ENCODE data around the gene TRIM37.

Gene TRIM37

DNA sequence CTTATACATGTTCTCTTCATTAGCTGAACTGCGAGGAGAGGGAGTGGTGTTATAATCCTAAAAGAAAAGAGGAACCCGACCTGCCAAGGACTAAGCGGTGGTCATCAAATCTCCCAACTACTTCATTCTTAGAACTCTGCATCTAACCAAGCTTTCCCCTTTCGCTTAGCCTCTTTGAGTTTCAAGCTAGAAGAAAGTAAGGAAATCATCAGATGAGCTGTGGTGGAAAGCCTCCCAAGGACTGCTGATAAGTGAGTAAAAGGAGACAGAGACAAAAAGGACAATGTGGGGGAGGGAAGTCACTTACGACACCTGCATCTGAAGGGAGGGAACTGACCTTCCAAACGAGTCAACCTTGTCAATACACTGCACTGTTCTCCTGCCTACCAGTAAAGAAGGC lies 121.3 kb downstream of the TRIM37 start:
- TF ChIP-seq, protein P1, sequence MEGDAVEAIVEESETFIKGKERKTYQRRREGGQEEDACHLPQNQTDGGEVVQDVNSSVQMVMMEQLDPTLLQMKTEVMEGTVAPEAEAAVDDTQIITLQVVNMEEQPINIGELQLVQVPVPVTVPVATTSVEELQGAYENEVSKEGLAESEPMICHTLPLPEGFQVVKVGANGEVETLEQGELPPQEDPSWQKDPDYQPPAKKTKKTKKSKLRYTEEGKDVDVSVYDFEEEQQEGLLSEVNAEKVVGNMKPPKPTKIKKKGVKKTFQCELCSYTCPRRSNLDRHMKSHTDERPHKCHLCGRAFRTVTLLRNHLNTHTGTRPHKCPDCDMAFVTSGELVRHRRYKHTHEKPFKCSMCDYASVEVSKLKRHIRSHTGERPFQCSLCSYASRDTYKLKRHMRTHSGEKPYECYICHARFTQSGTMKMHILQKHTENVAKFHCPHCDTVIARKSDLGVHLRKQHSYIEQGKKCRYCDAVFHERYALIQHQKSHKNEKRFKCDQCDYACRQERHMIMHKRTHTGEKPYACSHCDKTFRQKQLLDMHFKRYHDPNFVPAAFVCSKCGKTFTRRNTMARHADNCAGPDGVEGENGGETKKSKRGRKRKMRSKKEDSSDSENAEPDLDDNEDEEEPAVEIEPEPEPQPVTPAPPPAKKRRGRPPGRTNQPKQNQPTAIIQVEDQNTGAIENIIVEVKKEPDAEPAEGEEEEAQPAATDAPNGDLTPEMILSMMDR (IDR thresholded peaks at IDR 0.05; ENCODE audit: extremely low read depth, insufficient read depth, missing control alignments), result no peak
- in situ Hi-C loops (cut with MboI; ENCODE audit: low pct_unique_long_range_greater_than_20kb, low sequenced_read_pairs, unreplicated experiment), result no loop called here
- no peak for DNase-seq (ENCODE audit: low spot score)

DNA sequence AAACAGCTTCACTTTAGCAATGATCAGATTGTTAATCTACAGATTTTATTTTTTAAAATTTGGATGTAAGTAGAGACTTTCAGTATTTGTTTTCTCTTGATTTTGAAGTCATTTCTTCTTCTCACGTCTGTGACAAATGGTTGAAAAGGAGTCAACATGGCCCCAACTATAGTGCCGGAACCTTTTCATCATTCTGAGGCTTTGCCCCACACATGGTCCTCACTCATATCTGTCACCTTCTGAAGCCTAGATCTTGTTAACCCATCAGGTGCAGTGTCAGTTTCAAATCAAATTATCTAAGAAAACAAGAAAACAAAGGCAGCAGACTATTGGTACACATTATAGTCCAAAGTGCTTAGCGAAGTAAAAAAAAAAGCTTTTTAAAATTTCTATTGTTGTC lies 124.1 kb downstream of the TRIM37 start:
- in situ Hi-C loops (cut with MboI; ENCODE audit: low pct_unique_long_range_greater_than_20kb, low sequenced_read_pairs, unreplicated experiment), result no loop called here
- TF ChIP-seq, protein P1 (IDR thresholded peaks at IDR 0.05; ENCODE audit: extremely low read depth, insufficient read depth, missing control alignments), result no peak
- no peak for DNase-seq (ENCODE audit: low spot score)

DNA sequence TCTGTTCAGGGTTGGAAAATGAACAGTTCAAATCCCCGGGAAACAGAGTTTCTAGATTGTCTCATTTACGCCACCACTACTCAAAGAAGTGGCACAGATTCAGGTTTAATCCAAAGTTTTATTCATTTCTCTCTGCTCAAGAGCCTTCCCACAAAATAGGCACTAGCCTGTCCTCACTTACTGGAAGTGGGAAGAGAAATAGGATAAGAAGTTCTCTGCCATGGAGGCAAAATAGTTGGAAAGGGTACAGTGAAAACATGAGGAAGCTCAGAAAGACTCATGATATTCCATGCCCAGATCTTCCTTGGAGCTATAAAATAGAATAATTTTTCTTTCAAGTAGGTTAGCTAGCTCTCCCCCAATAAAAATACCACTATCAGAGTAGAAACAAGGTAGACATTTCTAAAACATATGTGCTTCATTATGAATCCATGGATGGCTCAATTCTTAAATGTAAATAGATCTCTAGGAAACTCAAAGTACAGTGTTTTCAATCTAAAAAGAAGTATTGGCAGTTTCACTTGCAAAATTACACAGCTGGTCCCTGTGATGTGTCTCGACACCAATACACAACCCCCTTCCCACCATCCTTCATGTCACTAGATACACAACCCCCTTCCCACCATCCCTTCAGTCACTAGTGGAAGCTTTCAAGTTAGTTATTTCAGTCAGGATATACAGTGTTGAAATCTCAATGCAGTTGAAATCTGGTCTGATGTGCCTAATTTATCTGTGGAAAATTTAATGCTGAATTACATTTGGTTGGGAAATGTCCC lies 125.8 kb downstream of the TRIM37 start:
- in situ Hi-C loops (cut with MboI; ENCODE audit: low pct_unique_long_range_greater_than_20kb, low sequenced_read_pairs, unreplicated experiment), result no loop called here
- TF ChIP-seq, protein P1 (IDR thresholded peaks at IDR 0.05; ENCODE audit: extremely low read depth, insufficient read depth, missing control alignments), result no peak
- no peak for DNase-seq (ENCODE audit: low spot score)

DNA sequence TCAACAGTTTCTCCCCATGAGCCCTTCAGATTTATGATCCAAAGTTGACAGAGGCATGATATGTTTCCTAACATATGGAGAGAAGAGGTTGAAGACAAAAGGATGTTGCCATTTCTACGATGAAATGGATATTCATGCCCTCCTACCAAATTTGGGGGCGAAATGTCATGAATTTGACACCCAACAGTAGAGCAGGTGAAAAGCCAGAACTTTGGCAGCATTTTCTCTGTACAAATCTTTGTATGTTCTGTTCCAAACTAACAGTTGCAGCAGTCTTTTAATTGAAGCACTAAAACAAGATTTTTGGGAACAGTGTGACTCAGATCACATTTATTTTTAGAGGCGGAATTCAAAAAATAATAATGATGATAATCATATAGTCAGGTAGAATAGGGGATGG lies 130.1 kb downstream of the TRIM37 start:
- TF ChIP-seq, protein P1 (IDR thresholded peaks at IDR 0.05; ENCODE audit: extremely low read depth, insufficient read depth, missing control alignments), result no peak
- in situ Hi-C loops (cut with MboI; ENCODE audit: low pct_unique_long_range_greater_than_20kb, low sequenced_read_pairs, unreplicated experiment), result no loop called here
- DNase-seq (ENCODE audit: low spot score), result no peak

DNA sequence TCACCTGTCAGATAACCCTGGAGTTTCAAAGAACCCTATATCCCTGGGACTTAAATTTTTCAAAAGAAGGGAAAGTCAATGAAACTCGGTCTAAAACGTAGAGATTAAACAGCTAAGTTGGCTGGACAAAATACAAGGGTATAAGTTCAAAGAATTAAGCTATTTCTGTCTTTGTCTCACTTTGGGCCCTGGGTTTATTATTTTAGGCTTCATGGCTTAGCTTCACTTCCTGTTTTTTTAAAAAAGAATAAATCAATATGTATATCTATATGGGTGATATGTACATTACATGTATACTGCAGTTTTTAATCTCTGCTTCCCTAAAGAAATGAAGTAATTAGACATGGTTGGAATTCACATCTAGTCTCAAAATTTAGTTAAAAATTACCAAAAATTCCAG lies 132.3 kb downstream of the TRIM37 start:
- TF ChIP-seq, protein P1 (IDR thresholded peaks at IDR 0.05; ENCODE audit: extremely low read depth, insufficient read depth, missing control alignments), result no peak
- in situ Hi-C loops (cut with MboI; ENCODE audit: low pct_unique_long_range_greater_than_20kb, low sequenced_read_pairs, unreplicated experiment), result no loop called here
- no peak for DNase-seq (ENCODE audit: low spot score)

DNA sequence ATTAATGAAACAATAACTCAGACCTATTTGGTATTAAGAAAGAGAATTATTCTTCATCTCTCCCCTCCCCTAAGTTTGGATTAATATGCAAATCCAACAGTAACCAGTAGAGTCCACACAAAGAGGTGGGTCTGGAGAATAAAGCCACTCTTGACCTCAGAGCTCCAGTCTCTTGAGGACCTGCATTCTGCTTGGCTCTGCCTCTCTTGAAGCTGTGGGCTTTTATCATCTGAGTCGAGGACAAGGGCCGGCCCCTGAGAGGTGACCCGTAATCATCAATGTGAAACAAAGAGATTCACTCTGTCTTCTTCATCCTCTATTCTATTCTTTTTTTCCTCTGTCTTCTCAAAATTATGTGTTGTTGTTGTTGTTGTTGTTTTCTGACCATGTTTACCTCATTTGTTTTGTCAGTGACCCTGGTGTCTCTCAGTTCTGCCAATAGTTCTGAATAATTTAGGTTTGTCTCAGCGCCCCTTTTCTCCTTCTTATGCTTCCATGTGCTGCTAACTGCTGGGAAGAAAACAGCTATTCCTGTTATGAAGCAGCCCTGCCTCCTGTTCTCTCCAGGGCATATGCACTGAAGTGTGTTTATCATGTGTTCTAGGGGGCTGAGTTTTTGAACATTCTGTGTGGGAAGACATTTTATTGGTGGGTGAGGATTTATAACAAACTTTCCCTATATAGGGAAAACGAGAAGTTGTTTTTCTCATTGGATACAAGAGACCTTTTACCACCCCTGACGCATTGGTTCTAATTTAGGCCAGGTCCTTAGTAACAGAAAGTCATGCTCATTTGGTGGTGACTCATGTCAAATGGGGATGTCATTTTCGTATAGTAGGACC lies 135.8 kb downstream of the TRIM37 start:
- in situ Hi-C loops (cut with MboI; ENCODE audit: low pct_unique_long_range_greater_than_20kb, low sequenced_read_pairs, unreplicated experiment), result no loop called here
- TF ChIP-seq, protein P1 (IDR thresholded peaks at IDR 0.05; ENCODE audit: extremely low read depth, insufficient read depth, missing control alignments), result no peak
- no peak for DNase-seq (ENCODE audit: low spot score)
